Astrocyte (in vitro differentiated cells and primary cell): ENCODE measurements around the gene SUFU.

Experiments
- EZH2 ChIP-seq: IDR thresholded peaks from 2 replicates; pipeline ENCODE4 v1.6.1; 2012; ENCODE audit warnings: mild to moderate bottlenecking, low read length, inconsistent platforms; ENCODE audit not compliant: insufficient read depth
- TF ChIP-seq, protein P1 (sequence below): IDR thresholded peaks from 2 replicates; pipeline ENCODE4 v1.5.1; 2011; ENCODE audit warnings: low read depth, mild to moderate bottlenecking, inconsistent platforms, low read length, moderate library complexity; ENCODE audit not compliant: insufficient read depth

DNA sequence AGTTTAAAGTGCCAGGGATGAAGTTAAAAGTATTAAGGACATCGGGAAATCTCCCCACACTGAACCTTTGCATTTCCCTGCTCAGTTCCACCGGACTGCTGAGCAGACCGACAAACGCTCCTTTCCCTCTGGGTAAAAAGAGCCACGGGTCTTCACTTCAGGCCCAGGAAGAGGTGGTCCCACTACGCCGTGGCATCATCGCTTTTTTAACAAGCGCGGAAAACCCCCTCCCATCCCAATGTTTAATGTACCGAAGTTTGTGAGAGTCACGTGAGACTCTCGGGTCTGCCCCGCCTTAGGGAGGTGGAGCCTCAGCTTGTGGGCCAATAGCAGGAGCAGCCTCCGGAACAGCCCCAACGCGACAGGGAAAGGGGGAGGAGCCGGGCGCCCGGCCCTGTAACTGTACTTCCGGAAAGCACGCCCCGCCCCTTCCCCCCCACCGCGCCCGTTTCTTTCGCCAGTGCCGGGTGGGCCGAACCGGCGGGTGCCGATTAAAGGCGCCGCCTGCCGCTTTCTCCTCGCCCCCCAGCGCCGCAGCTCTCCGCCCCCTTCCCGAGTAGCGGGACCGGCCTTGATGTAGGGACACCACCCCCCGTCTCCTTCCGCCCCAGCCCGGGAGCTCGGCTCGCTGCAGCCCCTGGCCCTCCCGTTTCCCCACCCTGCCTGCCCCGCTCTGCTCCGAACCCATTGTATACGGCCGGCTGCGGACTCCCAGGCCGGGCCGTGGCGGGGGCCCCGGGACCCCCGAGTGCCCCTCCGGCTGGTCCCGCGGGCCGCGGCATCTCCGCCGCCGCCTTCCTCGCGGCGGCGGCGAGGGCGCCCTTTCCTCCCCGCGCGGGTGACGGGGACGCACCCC, 138.3 kb downstream of the SUFU start:
- TF ChIP-seq, protein P1, sequence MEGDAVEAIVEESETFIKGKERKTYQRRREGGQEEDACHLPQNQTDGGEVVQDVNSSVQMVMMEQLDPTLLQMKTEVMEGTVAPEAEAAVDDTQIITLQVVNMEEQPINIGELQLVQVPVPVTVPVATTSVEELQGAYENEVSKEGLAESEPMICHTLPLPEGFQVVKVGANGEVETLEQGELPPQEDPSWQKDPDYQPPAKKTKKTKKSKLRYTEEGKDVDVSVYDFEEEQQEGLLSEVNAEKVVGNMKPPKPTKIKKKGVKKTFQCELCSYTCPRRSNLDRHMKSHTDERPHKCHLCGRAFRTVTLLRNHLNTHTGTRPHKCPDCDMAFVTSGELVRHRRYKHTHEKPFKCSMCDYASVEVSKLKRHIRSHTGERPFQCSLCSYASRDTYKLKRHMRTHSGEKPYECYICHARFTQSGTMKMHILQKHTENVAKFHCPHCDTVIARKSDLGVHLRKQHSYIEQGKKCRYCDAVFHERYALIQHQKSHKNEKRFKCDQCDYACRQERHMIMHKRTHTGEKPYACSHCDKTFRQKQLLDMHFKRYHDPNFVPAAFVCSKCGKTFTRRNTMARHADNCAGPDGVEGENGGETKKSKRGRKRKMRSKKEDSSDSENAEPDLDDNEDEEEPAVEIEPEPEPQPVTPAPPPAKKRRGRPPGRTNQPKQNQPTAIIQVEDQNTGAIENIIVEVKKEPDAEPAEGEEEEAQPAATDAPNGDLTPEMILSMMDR, result no peak
- no peak for TF ChIP-seq EZH2
